Activated CD4-positive, alpha-beta memory T cell treated with anti-CD3 and anti-CD28 coated beads for 36 hours (primary cell): ENCODE results near the gene MDGA2. TPM values are rescaled to one million over a fixed set of nuclear protein-coding genes. Genes with fewer than 3 reads are reported as not detected.

Source experiments
- CTCF ChIA-PET: fragments of 350-600 bp; sonication (Branson Sonifier 250); formaldehyde crosslinking; loops from one replicate; lab custom pipeline; 2021; ENCODE audit warnings: antibody characterized with exemption, inconsistent platforms; lab: Charles Lee
- POLR2A ChIA-PET: fragments of 350-600 bp; sonication (Branson Sonifier 250); formaldehyde crosslinking; loops from one replicate; lab custom pipeline; 2021; ENCODE audit warnings: antibody characterized with exemption; lab: Charles Lee
- DNase-seq: peaks from one replicate; pipeline ENCODE4 v3.0.0-alpha.2; 2020
- H3K27ac Mint-ChIP-seq: one replicate; pipeline ENCODE4 v1.8.0; 2021; ENCODE audit warnings: mixed read lengths
- H3K27me3 Mint-ChIP-seq: one replicate; pipeline ENCODE4 v1.8.0; 2021; ENCODE audit warnings: mixed read lengths
- H3K36me3 Mint-ChIP-seq: one replicate; pipeline ENCODE4 v1.8.0; 2021; ENCODE audit warnings: mixed read lengths
- H3K4me1 Mint-ChIP-seq: one replicate; pipeline ENCODE4 v1.8.0; 2021; ENCODE audit warnings: low read depth, mixed read lengths
- H3K4me3 Mint-ChIP-seq: one replicate; pipeline ENCODE4 v1.8.0; 2021; ENCODE audit warnings: mild to moderate bottlenecking, mixed read lengths
- H3K9me3 Mint-ChIP-seq: one replicate; pipeline ENCODE4 v1.8.0; 2021; ENCODE audit warnings: mixed read lengths
- intact Hi-C: fragments of 100-400 bp; cut with micrococcal nuclease; formaldehyde crosslinking; loops from one replicate; pipeline ENCODE4 v1.15.1; 2023
- total RNA-seq, 2 experiments: library from RNA; stranded (reverse); gene quantifications; one replicate each; pipeline ENCODE4 v1.2.3, GENCODE V29; 2021

MDGA2 gene
- total RNA-seq, 2 experiments from 2014 or later: not detected

- Mint-ChIP-seq H3K27ac (no peak overlapping the region), H3K4me3 (no peak overlapping the region), H3K4me1 (no peaks in the 10 kb centered on the region), H3K27me3 (no peaks in the 10 kb centered on the region), H3K9me3 (peaks cover 8% of the 10 kb centered on the region), H3K36me3 (no peaks in the 10 kb centered on the region)
- POLR2A ChIA-PET: no interaction called here
- no peak for DNase-seq
- intact Hi-C loops: no loop called here
- CTCF ChIA-PET: no interaction called here
These were observed 526.1 kb downstream of the MDGA2 start for GRCh38 chr14:47149326-47149725.

GRCh38 chr14:47148686-47149085, 526.7 kb downstream of the MDGA2 start:
- Mint-ChIP-seq H3K27me3 (no peaks in the 10 kb centered on the region), H3K4me3 (no peak overlapping the region), H3K36me3 (no peaks in the 10 kb centered on the region), H3K4me1 (no peaks in the 10 kb centered on the region), H3K9me3 (peaks cover 8% of the 10 kb centered on the region), H3K27ac (no peak overlapping the region)
- no peak for DNase-seq
- intact Hi-C loops: no loop called here
- ChIA-PET POLR2A (no interaction called here), CTCF (no interaction called here)

- H3K27ac Mint-ChIP-seq: no peak overlapping the region
- DNase-seq: no peak
- H3K4me1 Mint-ChIP-seq: no peaks in the 10 kb centered on the region
- H3K9me3 Mint-ChIP-seq: peaks cover 7% of the 10 kb centered on the region
- intact Hi-C loops: no loop called here
- POLR2A ChIA-PET: no interaction called here
- H3K36me3 Mint-ChIP-seq: no peaks in the 10 kb centered on the region
- CTCF ChIA-PET: no interaction called here
- no peak overlapping the region for H3K4me3 Mint-ChIP-seq
- no peaks in the 10 kb centered on the region for H3K27me3 Mint-ChIP-seq
These were observed 554.8 kb downstream of the MDGA2 start for GRCh38 chr14:47120645-47121044.

GRCh38 chr14:47103771-47104170, 571.6 kb downstream of the MDGA2 start:
- Mint-ChIP-seq H3K27ac (no peak overlapping the region), H3K4me3 (no peak overlapping the region), H3K36me3 (no peaks in the 10 kb centered on the region), H3K27me3 (no peaks in the 10 kb centered on the region), H3K4me1 (no peaks in the 10 kb centered on the region), H3K9me3 (peaks cover 2% of the 10 kb centered on the region)
- intact Hi-C loops: no loop called here
- no peak for DNase-seq
- POLR2A ChIA-PET: no interaction called here
- CTCF ChIA-PET: no interaction called here

- no peak for DNase-seq
- no peak overlapping the region for H3K27ac Mint-ChIP-seq
- no peaks in the 10 kb centered on the region for H3K27me3 Mint-ChIP-seq
- H3K36me3 Mint-ChIP-seq: no peaks in the 10 kb centered on the region
- no peak overlapping the region for H3K4me3 Mint-ChIP-seq
- peaks cover 2% of the 10 kb centered on the region for H3K9me3 Mint-ChIP-seq
- intact Hi-C loops: no loop called here
- no peaks in the 10 kb centered on the region for H3K4me1 Mint-ChIP-seq
- ChIA-PET CTCF (no interaction called here), POLR2A (no interaction called here)
These were observed 572.9 kb downstream of the MDGA2 start for GRCh38 chr14:47102472-47102871.

- DNase-seq: no peak
- Mint-ChIP-seq H3K27me3 (no peaks in the 10 kb centered on the region), H3K27ac (no peak overlapping the region), H3K9me3 (peaks cover 3% of the 10 kb centered on the region), H3K36me3 (no peaks in the 10 kb centered on the region), H3K4me3 (no peak overlapping the region), H3K4me1 (no peaks in the 10 kb centered on the region)
- ChIA-PET POLR2A (no interaction called here), CTCF (no interaction called here)
- intact Hi-C loops: no loop called here
These were observed 589.7 kb downstream of the MDGA2 start for GRCh38 chr14:47085678-47086077.

GRCh38 chr14:47065326-47065725, 610.1 kb downstream of the MDGA2 start:
- no peak overlapping the region for H3K4me3 Mint-ChIP-seq
- H3K27ac Mint-ChIP-seq: no peak overlapping the region
- ChIA-PET CTCF (no interaction called here), POLR2A (no interaction called here)
- no peaks in the 10 kb centered on the region for H3K27me3 Mint-ChIP-seq
- intact Hi-C loops: no loop called here
- DNase-seq: no peak
- no peaks in the 10 kb centered on the region for H3K9me3 Mint-ChIP-seq
- H3K4me1 Mint-ChIP-seq: no peaks in the 10 kb centered on the region
- H3K36me3 Mint-ChIP-seq: no peaks in the 10 kb centered on the region

- Mint-ChIP-seq H3K27me3 (no peaks in the 10 kb centered on the region), H3K27ac (no peak overlapping the region), H3K36me3 (no peaks in the 10 kb centered on the region), H3K4me1 (no peaks in the 10 kb centered on the region), H3K4me3 (no peak overlapping the region), H3K9me3 (no peaks in the 10 kb centered on the region)
- no peak for DNase-seq
- ChIA-PET CTCF (no interaction called here), POLR2A (no interaction called here)
- intact Hi-C loops: no loop called here
These were observed 615.4 kb downstream of the MDGA2 start for GRCh38 chr14:47060050-47060449.

- Mint-ChIP-seq H3K27ac (no peak overlapping the region), H3K4me1 (no peaks in the 10 kb centered on the region), H3K9me3 (peaks cover 6% of the 10 kb centered on the region), H3K4me3 (no peak overlapping the region), H3K27me3 (no peaks in the 10 kb centered on the region), H3K36me3 (no peaks in the 10 kb centered on the region)
- no peak for DNase-seq
- CTCF ChIA-PET: no interaction called here
- POLR2A ChIA-PET: no interaction called here
- intact Hi-C loops: no loop called here
These were observed 618.0 kb downstream of the MDGA2 start for GRCh38 chr14:47057364-47057763.

GRCh38 chr14:47044841-47045240, 630.6 kb downstream of the MDGA2 start:
- H3K4me3 Mint-ChIP-seq: no peak overlapping the region
- DNase-seq: no peak
- intact Hi-C loops: no loop called here
- no peaks in the 10 kb centered on the region for H3K27me3 Mint-ChIP-seq
- ChIA-PET POLR2A (no interaction called here), CTCF (no interaction called here)
- H3K36me3 Mint-ChIP-seq: no peaks in the 10 kb centered on the region
- H3K27ac Mint-ChIP-seq: no peak overlapping the region
- no peaks in the 10 kb centered on the region for H3K4me1 Mint-ChIP-seq
- H3K9me3 Mint-ChIP-seq: peaks cover 5% of the 10 kb centered on the region

GRCh38 chr14:47040550-47040949, 634.9 kb downstream of the MDGA2 start:
- DNase-seq: no peak
- peaks cover 5% of the 10 kb centered on the region for H3K9me3 Mint-ChIP-seq
- no peaks in the 10 kb centered on the region for H3K4me1 Mint-ChIP-seq
- no peaks in the 10 kb centered on the region for H3K27me3 Mint-ChIP-seq
- ChIA-PET CTCF (no interaction called here), POLR2A (no interaction called here)
- no peak overlapping the region for H3K27ac Mint-ChIP-seq
- intact Hi-C loops: no loop called here
- H3K36me3 Mint-ChIP-seq: no peaks in the 10 kb centered on the region
- no peak overlapping the region for H3K4me3 Mint-ChIP-seq

GRCh38 chr14:47039336-47039735, 636.1 kb downstream of the MDGA2 start:
- Mint-ChIP-seq H3K9me3 (peaks cover 3% of the 10 kb centered on the region), H3K4me1 (no peaks in the 10 kb centered on the region), H3K4me3 (no peak overlapping the region), H3K27ac (no peak overlapping the region), H3K36me3 (no peaks in the 10 kb centered on the region), H3K27me3 (no peaks in the 10 kb centered on the region)
- no peak for DNase-seq
- CTCF ChIA-PET: no interaction called here
- POLR2A ChIA-PET: no interaction called here
- intact Hi-C loops: no loop called here

- H3K27ac Mint-ChIP-seq: no peak overlapping the region
- DNase-seq: no peak
- intact Hi-C loops: no loop called here
- no peaks in the 10 kb centered on the region for H3K4me1 Mint-ChIP-seq
- no peak overlapping the region for H3K4me3 Mint-ChIP-seq
- POLR2A ChIA-PET: no interaction called here
- H3K27me3 Mint-ChIP-seq: no peaks in the 10 kb centered on the region
- H3K9me3 Mint-ChIP-seq: peaks cover 3% of the 10 kb centered on the region
- CTCF ChIA-PET: no interaction called here
- H3K36me3 Mint-ChIP-seq: no peaks in the 10 kb centered on the region
These were observed 652.7 kb downstream of the MDGA2 start for GRCh38 chr14:47022721-47023120.

- H3K4me3 Mint-ChIP-seq: no peak overlapping the region
- POLR2A ChIA-PET: no interaction called here
- CTCF ChIA-PET: no interaction called here
- H3K4me1 Mint-ChIP-seq: no peaks in the 10 kb centered on the region
- H3K9me3 Mint-ChIP-seq: peaks cover 4% of the 10 kb centered on the region
- no peaks in the 10 kb centered on the region for H3K36me3 Mint-ChIP-seq
- intact Hi-C loops: no loop called here
- DNase-seq: no peak
- no peaks in the 10 kb centered on the region for H3K27me3 Mint-ChIP-seq
- H3K27ac Mint-ChIP-seq: no peak overlapping the region
These were observed 654.9 kb downstream of the MDGA2 start for GRCh38 chr14:47020500-47020899.
